Activated CD4-positive, alpha-beta T cell treated with anti-CD3 and anti-CD28 coated beads, Interleukin-2, amount 50 U/mL, for 48 hours (primary cell): ENCODE results near the gene CYB5R4.
"Not testable (repeated sequence)": the region's sequence is repeated elsewhere in the genome, so short reads cannot be mapped to it uniquely, and the experiment has no call there.

Source experiments
- DNase-seq, 2 experiments: peaks; one replicate each; pipeline ENCODE4 v3.0.0-alpha.2; 2020

CYB5R4 gene

GRCh38 chr6:83867043-83867442 is 7.6 kb downstream of the CYB5R4 start:
- no peak for DNase-seq

- peak; percentile 4 to 8 for DNase-seq
Observed at GRCh38 chr6:83867527-83868161, 8.2 kb downstream of the CYB5R4 start.

- DNase-seq = no peak
Observed at GRCh38 chr6:83868639-83869038, 9.2 kb downstream of the CYB5R4 start.

GRCh38 chr6:83870649-83871048 is 11.2 kb downstream of the CYB5R4 start:
- DNase-seq = no peak

GRCh38 chr6:83872386-83873118 is 13.1 kb downstream of the CYB5R4 start:
- no peak for DNase-seq

- DNase-seq = no peak
Observed at GRCh38 chr6:83873869-83874268, 14.4 kb downstream of the CYB5R4 start.

DNA sequence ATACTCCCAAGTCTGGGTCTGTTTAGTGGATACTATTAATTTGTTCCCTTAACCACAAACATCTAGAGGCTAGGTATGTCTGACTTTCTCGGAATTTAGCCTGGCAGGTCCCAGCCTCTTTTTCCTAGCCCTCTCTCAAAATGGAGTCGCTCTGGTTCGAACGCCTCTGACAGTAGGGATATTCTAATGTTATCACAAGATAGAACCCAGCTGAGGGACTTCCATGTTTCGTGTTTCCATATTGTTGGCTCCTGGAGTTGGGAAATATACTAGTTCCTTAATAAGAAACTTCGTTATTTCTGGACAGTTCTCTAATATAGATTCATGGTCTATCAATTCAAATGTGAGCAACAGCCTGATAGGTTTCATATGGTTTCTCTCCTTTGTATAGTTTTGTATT is 16.4 kb downstream of the CYB5R4 start:
- no peak for DNase-seq

GRCh38 chr6:83878902-83879644 is 19.6 kb downstream of the CYB5R4 start:
- DNase-seq = no peak

GRCh38 chr6:83879746-83880145 is 20.3 kb downstream of the CYB5R4 start:
- no peak for DNase-seq

DNA sequence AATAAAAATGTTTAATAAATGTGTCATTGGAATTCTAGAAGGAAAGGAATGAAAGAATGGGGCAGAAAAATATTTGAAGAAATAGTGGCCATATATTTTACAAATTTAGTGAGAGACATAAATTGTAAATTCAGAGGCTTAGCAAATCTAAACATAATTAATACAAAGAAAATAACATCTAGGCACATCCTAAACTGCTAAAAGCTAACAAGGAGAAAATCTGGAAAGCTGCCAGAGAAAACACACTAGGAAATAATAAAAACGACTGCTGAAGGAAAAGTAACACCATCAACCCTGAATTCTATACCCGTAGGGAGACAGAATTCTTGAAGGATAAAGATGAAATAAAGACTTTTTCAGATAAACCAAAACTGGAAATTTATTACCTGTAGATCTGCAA is 23.8 kb downstream of the CYB5R4 start:
- no peak for DNase-seq

DNA sequence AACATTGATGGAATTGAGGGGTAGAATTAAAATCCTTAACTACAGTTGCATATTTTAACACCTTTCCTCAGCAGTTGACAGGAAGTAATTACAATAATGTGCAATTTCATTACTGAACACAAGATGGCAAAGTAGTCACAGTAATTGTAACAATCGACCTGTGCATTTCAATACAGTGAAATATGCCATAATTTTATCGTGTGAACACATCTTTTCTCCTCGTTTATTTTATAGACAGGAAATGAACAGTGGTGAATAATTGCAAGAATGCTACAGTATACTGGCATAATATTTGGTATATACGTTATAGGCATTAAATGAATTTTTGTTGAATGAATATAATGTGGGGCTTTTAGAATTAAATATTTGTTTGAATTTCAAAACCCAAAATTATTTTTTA is 25.0 kb downstream of the CYB5R4 start:
- no peak for DNase-seq

DNA sequence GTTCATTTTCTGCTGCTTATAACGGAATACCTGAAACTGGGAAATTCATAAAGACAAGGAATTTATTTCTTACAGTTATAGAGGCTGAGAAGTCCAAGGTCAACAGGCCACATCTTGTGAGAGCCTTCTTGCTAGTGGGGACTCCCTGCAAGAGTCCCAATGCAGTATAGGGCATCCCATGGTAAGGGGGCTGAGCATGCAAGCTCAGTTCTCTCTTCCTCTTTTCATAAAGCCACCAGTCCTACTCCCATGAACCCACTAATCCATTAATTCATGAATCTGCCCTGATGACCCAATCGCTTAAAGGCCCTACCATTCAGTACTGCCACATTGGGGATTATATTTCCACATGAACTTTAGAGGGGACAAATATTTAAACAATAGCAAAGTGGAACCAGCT is 26.5 kb downstream of the CYB5R4 start:
- no peak for DNase-seq

GRCh38 chr6:83889621-83890020 is 30.1 kb downstream of the CYB5R4 start:
- no peak for DNase-seq

DNA sequence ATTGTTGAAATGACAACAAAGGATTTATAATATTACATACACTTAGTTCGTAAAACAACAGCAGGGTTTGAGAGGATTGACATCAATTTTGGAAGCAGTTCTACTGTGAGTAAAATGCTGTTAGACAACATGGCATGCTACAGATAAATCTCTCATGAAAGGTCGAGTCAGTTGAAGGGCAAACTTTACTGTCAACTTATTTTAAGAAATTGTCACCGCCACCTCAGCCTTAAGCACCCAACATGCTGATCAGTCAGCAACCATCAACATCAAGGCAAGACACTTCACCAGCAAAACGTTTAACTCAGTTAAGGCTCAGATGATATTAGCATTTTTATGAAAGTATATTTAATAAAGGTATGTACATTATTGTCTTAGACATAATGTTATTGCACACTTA is 31.0 kb downstream of the CYB5R4 start:
- no peak for DNase-seq

GRCh38 chr6:83891586-83891985 is 32.1 kb downstream of the CYB5R4 start:
- no peak for DNase-seq

- DNase-seq = no peak
Observed at GRCh38 chr6:83893024-83893423, 33.5 kb downstream of the CYB5R4 start.

GRCh38 chr6:83897094-83897493 is 37.6 kb downstream of the CYB5R4 start:
- not testable (repeated sequence) for DNase-seq

GRCh38 chr6:83901624-83902023 is 42.1 kb downstream of the CYB5R4 start:
- no peak for DNase-seq

DNA sequence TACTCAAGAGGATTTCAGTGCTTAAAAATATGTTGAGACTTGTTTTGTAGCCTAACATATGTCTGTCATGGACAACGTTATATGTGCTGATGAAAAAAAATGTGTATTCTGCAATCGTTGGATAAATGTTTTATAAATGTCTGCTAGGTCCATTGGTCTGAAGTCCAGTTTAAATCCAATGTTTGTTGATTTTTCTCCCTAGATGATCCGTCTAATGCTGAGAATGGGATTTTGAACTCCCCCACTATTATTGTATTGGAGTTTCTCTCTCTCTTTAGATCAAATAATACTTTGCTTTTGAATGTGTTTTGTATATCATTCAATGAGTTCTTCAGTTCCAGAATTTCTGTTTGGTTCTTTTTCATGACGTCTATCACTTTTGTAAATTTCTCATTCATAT is 44.9 kb downstream of the CYB5R4 start:
- DNase-seq = no peak

GRCh38 chr6:83905648-83906047 is 46.2 kb downstream of the CYB5R4 start:
- no peak for DNase-seq

DNA sequence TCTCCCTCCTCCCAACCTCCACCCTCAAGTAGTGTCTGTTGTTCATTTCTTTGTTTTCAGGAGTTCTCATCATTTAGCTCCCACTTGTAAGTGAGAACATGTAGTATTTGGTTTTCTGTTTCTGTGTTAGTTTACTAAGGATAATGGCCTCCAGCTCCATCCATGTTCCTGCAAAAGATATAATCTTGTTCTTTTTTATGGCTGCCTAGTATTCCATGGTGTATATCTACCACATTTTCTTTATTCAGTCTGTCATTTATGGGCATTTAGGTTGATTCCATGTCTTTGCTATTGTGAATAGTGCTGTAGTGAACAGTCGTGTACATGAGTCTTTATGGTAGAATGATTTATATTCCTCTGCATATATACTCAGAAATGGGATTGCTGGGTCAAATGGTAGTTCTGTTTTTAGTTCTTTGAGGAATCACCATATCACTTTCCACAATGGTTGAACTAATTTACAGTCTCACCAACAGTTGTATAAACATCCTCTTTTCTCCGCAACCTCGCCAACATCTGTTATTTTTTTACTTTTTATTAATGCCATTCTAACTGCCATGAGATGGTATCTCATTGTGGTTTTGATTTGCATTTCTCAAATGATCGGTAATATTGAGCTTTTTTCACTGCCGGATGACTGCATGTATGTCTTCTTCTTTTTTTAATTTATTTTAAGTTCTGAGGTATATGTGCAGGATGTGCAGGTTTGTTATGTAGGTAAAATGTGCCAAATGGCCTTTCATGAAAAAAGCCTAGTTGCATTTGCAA is 48.3 kb downstream of the CYB5R4 start:
- DNase-seq = not testable (repeated sequence)

DNA sequence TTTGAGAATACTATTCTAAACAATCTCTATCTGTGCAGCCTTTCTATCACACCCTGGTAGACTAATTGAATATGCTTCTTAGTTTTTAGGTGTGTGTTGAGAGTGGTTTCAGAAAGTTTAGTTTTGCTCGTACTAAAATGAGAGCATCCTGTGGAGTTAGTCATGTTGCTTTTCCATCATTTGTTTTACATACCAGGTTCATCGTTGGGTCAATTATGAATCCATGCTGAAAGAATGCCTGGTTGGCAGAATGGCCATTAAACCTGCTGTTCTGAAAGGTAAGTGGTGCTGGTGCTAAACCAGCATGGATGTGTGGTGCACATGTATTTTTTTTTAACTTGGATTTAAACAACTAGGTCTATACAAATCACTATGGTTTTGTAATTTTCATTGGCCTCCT is 49.3 kb downstream of the CYB5R4 start:
- no peak for DNase-seq

- no peak for DNase-seq
Observed at GRCh38 chr6:83911278-83911677, 51.8 kb downstream of the CYB5R4 start.
